HepG2 (cell line): ENCODE results near the gene LRRC42. TPM values are rescaled to one million over a fixed set of nuclear protein-coding genes. Genes with fewer than 3 reads are reported as not detected.

Experiments
- ERF ChIP-seq: IDR thresholded peaks from 2 replicates; pipeline ENCODE4 v1.6.1; 2018; ENCODE audit warnings: missing biosample characterization, missing genetic modification reagents
- FOXA1 ChIP-seq, 2 experiments: fragments of 450-650 bp in 1 of 2; sonication (generic) in 1 of 2; formaldehyde crosslinking in 1 of 2; IDR thresholded peaks; 2 replicates each; pipeline versions ENCODE4 v1.4.0 to v1.6.1; 2016 to 2020; ENCODE audit warnings: missing genetic modification reagents in 1 of 2
- GTF2F1 ChIP-seq: fragments of 150-350 bp; IDR thresholded peaks from 2 replicates; pipeline ENCODE4 v1.6.1; 2014; ENCODE audit warnings: low read length
- IKZF4 ChIP-seq: sonication (generic); formaldehyde crosslinking; IDR thresholded peaks from 2 replicates; pipeline ENCODE4 v1.5.1; 2020; ENCODE audit warnings: borderline replicate concordance, mild to moderate bottlenecking, low read depth, missing genetic modification reagents; ENCODE audit errors: not compliant biosample characterization
- JUND ChIP-seq: sonication (generic); formaldehyde crosslinking; IDR thresholded peaks from 2 replicates; pipeline ENCODE4 v1.8.0; 2022; ENCODE audit warnings: mild to moderate bottlenecking, missing genetic modification reagents
- KMT2B ChIP-seq: IDR thresholded peaks from 2 replicates; pipeline ENCODE4 v1.6.1; 2016; ENCODE audit warnings: missing genetic modification reagents, missing compliant biosample characterization
- NONO ChIP-seq, 2 experiments: fragments of 450-650 bp in 1 of 2; sonication (generic) in 1 of 2; formaldehyde crosslinking in 1 of 2; IDR thresholded peaks in 1 of 2; conservative IDR thresholded peaks in 1 of 2; 2 replicates each; pipeline versions ENCODE4 v1.6.1 to v1.8.0; 2017 to 2022; ENCODE audit warnings: mild to moderate bottlenecking in 1 of 2, missing genetic modification reagents in 1 of 2, moderate library complexity in 1 of 2
- SMAD1 ChIP-seq: sonication (generic); formaldehyde crosslinking; IDR thresholded peaks from 2 replicates; pipeline ENCODE4 v1.4.0; 2020; ENCODE audit warnings: missing genetic modification reagents, low read depth, mild to moderate bottlenecking, borderline replicate concordance
- SP2 ChIP-seq: sonication (generic); formaldehyde crosslinking; IDR thresholded peaks from 2 replicates; pipeline ENCODE4 v1.5.1; 2020; ENCODE audit warnings: mild to moderate bottlenecking, missing genetic modification reagents
- TCF12 ChIP-seq, 2 experiments: fragments of 450-650 bp in 1 of 2; sonication (generic) in 1 of 2; formaldehyde crosslinking in 1 of 2; IDR thresholded peaks; 2 replicates each; pipeline versions ENCODE4 v1.6.1 to v1.8.0; 2017 to 2022; ENCODE audit warnings: antibody characterized with exemption in 1 of 2, mild to moderate bottlenecking in 1 of 2, missing genetic modification reagents in 1 of 2, moderate library complexity in 1 of 2
- ZNF136 ChIP-seq: sonication (generic); formaldehyde crosslinking; IDR thresholded peaks from 2 replicates; pipeline ENCODE4 v1.8.1; 2022; ENCODE audit warnings: low read depth, mild to moderate bottlenecking, moderate library complexity, missing genetic modification reagents
- ZNF550 ChIP-seq: sonication (generic); formaldehyde crosslinking; IDR thresholded peaks from 2 replicates; pipeline ENCODE4 v1.4.0; 2020; ENCODE audit warnings: mild to moderate bottlenecking, missing genetic modification reagents, borderline replicate concordance
- ZNF639 ChIP-seq: conservative IDR thresholded peaks from 2 replicates; pipeline ENCODE4 v1.6.1; 2018; ENCODE audit warnings: missing genetic modification reagents
- ZSCAN21 ChIP-seq: sonication (generic); formaldehyde crosslinking; IDR thresholded peaks from 2 replicates; pipeline ENCODE4 v1.8.0; 2022; ENCODE audit warnings: mild to moderate bottlenecking, missing genetic modification reagents, moderate library complexity, borderline replicate concordance
- polyA plus RNA-seq, 8 experiments: library from polyadenylated mRNA; depleted of rRNA in 3 of 8; stranded (reverse) in 7 of 8; unstranded in 1 of 8; fragments of >200 nt; fragmentation: Illumina TruSeq in 4 of 8; extraction: Trizol in 4 of 8; gene quantifications; 2 replicates each; pipeline versions ENCODE4 v1.2.1 to v1.2.3, GENCODE V29; 2011 to 2016; ENCODE audit warnings: low read depth in 4 of 8, missing spikeins in 1 of 8, mixed read lengths in 1 of 8; ENCODE audit not compliant: insufficient read depth in 1 of 8
- total RNA-seq, 5 experiments: library from RNA; depleted of rRNA; stranded (reverse); fragments of >200 nt; fragmentation: Illumina TruSeq; extraction: Trizol; gene quantifications; 2 replicates each; pipeline ENCODE4 v1.2.3, GENCODE V29; 2016; ENCODE audit warnings: low read depth in 1 of 5
- TF ChIP-seq, protein P1 (sequence below): sonication (generic); formaldehyde crosslinking; IDR thresholded peaks from 2 replicates; pipeline ENCODE4 v1.5.1; 2020; ENCODE audit warnings: missing genetic modification reagents, mild to moderate bottlenecking, borderline replicate concordance
- TF ChIP-seq, protein P2 (sequence below): sonication (generic); formaldehyde crosslinking; IDR thresholded peaks from 2 replicates; pipeline ENCODE4 v1.4.0; 2020; ENCODE audit warnings: missing genetic modification reagents, borderline replicate concordance
- TF ChIP-seq, protein P3 (sequence below): sonication (generic); formaldehyde crosslinking; IDR thresholded peaks from 2 replicates; pipeline ENCODE4 v1.4.0; 2020; ENCODE audit warnings: missing genetic modification reagents, mild to moderate bottlenecking, borderline replicate concordance

LRRC42 gene
- total and polyA plus RNA-seq, 2 of the 13 experiments (the other 11 are each of a cell fraction or from before 2014, with no cell fraction given), result 30.6 to 43.6 TPM

DNA sequence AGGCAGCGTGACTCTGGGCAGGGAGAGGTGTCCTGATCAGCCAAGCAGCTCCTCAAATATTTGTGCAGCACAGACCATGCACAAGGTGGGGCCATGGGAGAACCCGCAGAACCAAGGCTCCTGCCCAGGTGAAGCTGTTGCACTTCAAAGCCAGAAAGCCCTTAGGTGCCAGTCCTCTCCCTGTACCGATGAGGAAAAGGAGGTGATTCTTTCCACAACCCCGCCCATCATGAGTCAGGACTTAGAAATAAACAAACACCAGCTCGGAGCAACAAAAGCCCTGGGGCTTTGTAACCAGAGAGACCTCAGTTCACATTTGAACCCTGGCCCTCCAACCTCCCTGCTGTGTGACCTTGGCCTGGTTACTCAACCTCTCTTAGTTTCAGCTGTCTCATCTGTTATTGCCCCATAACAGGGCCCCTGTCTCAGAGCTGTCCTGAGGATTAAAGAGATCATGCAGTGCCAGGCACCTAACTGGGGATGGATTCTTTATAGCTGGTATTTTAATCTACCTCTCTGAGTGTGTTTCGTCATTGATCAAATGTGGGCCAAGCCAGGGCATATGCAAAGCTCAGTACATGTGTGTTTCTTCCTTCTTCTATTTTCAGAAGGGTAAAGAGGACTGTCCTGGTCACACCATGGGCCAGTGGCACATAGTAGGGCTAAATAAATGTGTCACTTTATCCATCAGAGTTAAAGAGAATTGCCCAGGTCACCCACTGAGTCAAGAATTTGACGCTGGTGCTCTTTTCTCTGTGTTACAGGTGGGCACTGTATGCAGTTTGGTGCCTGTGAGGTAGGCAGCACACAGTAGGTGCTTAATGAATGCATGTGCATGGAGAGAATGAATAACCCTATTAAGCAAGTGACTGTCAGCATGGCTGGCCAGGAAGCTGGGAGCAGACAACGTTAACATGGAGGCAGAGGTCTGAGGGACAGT is 70.5 kb downstream of the LRRC42 start (continued):
- TF ChIP-seq, protein P1, sequence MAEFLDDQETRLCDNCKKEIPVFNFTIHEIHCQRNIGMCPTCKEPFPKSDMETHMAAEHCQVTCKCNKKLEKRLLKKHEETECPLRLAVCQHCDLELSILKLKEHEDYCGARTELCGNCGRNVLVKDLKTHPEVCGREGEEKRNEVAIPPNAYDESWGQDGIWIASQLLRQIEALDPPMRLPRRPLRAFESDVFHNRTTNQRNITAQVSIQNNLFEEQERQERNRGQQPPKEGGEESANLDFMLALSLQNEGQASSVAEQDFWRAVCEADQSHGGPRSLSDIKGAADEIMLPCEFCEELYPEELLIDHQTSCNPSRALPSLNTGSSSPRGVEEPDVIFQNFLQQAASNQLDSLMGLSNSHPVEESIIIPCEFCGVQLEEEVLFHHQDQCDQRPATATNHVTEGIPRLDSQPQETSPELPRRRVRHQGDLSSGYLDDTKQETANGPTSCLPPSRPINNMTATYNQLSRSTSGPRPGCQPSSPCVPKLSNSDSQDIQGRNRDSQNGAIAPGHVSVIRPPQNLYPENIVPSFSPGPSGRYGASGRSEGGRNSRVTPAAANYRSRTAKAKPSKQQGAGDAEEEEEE (CRISPR knock-in tag), result no peak
- TF ChIP-seq SMAD1 (CRISPR knock-in tag), result no peak
- TF ChIP-seq, protein P2, sequence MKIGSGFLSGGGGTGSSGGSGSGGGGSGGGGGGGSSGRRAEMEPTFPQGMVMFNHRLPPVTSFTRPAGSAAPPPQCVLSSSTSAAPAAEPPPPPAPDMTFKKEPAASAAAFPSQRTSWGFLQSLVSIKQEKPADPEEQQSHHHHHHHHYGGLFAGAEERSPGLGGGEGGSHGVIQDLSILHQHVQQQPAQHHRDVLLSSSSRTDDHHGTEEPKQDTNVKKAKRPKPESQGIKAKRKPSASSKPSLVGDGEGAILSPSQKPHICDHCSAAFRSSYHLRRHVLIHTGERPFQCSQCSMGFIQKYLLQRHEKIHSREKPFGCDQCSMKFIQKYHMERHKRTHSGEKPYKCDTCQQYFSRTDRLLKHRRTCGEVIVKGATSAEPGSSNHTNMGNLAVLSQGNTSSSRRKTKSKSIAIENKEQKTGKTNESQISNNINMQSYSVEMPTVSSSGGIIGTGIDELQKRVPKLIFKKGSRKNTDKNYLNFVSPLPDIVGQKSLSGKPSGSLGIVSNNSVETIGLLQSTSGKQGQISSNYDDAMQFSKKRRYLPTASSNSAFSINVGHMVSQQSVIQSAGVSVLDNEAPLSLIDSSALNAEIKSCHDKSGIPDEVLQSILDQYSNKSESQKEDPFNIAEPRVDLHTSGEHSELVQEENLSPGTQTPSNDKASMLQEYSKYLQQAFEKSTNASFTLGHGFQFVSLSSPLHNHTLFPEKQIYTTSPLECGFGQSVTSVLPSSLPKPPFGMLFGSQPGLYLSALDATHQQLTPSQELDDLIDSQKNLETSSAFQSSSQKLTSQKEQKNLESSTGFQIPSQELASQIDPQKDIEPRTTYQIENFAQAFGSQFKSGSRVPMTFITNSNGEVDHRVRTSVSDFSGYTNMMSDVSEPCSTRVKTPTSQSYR (CRISPR knock-in tag), result 0 out of 2 replicates have a peak, but pooled peaks have one; percentile 33
- TF ChIP-seq GTF2F1, result no peak
- TF ChIP-seq SP2 (CRISPR knock-in tag), result no peak
- TF ChIP-seq KMT2B (CRISPR knock-in tag), result 0 out of 2 replicates have a peak, but pooled peaks have one; percentile 54
- TF ChIP-seq JUND (CRISPR knock-in tag), result peak; percentile 65
- TF ChIP-seq NONO (IDR thresholded peaks at IDR 0.05), result no peak
- TF ChIP-seq NONO (CRISPR knock-in tag; conservative IDR thresholded peaks at IDR 0.05), result no peak
- TF ChIP-seq ERF (CRISPR knock-in tag), result peak; percentile 79; the same call in 1 of the 2 replicates
- TF ChIP-seq IKZF4, result no peak
- 0 out of 2 replicates have a peak, but pooled peaks have one; percentile 59 for TF ChIP-seq ZNF639 (CRISPR knock-in tag)
- 0 out of 2 replicates have a peak, but pooled peaks have one; percentile 33 for TF ChIP-seq ZNF136 (CRISPR knock-in tag)
- TF ChIP-seq ZSCAN21 (CRISPR knock-in tag), result no peak
- no peak for TF ChIP-seq FOXA1 (IDR thresholded peaks at IDR 0.05)
- TF ChIP-seq FOXA1 (CRISPR knock-in tag; IDR thresholded peaks at IDR 0.05), result peak; percentile 21
- no peak for TF ChIP-seq TCF12 (IDR thresholded peaks at IDR 0.05)
- 0 out of 2 replicates have a peak, but pooled peaks have one; percentile 42 for TF ChIP-seq TCF12 (CRISPR knock-in tag; IDR thresholded peaks at IDR 0.05)
- TF ChIP-seq, protein P3, sequence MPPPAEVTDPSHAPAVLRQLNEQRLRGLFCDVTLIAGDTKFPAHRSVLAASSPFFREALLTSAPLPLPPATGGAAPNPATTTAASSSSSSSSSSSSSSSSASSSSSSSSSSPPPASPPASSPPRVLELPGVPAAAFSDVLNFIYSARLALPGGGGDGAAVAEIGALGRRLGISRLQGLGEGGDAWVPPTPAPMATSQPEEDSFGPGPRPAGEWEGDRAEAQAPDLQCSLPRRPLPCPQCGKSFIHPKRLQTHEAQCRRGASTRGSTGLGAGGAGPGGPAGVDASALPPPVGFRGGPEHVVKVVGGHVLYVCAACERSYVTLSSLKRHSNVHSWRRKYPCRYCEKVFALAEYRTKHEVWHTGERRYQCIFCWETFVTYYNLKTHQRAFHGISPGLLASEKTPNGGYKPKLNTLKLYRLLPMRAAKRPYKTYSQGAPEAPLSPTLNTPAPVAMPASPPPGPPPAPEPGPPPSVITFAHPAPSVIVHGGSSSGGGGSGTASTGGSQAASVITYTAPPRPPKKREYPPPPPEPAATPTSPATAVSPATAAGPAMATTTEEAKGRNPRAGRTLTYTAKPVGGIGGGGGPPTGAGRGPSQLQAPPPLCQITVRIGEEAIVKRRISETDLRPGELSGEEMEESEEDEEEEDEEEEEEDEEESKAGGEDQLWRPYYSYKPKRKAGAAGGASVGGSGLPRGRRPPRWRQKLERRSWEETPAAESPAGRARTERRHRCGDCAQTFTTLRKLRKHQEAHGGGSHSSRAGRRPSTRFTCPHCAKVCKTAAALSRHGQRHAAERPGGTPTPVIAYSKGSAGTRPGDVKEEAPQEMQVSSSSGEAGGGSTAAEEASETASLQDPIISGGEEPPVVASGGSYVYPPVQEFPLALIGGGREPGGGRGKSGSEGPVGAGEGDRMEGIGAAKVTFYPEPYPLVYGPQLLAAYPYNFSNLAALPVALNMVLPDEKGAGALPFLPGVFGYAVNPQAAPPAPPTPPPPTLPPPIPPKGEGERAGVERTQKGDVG (CRISPR knock-in tag), result no peak
- TF ChIP-seq ZNF550 (CRISPR knock-in tag), result no peak
